GM19328 (cell line): ENCODE results near the gene GYG1.
"Not testable (repeated sequence)": the region's sequence is repeated elsewhere in the genome, so short reads cannot be mapped to it uniquely, and the experiment has no call there.

Experiments used
- ATAC-seq: cut with Tn5 transposase; IDR thresholded peaks from one replicate; pipeline ENCODE4 v1.9.1; 2021; ENCODE audit warnings: mild to moderate bottlenecking, moderate library complexity; ENCODE audit not compliant: unreplicated experiment

GYG1 gene

GRCh38 chr3:148981273-148981672, 10.1 kb upstream of the GYG1 start:
- ATAC-seq: no peak

- not testable (repeated sequence) for ATAC-seq
Observed at GRCh38 chr3:148987551-148987950, 3.8 kb upstream of the GYG1 start.

GRCh38 chr3:148990236-148990635, 1.1 kb upstream of the GYG1 start:
- no peak for ATAC-seq

- peak; percentile 24 for ATAC-seq
Observed at GRCh38 chr3:148992027-148992634, 791 bp downstream of the GYG1 start.

- no peak for ATAC-seq
Observed at GRCh38 chr3:148992635-148993255, 1.4 kb downstream of the GYG1 start.

GRCh38 chr3:148997623-148998022, 6.3 kb downstream of the GYG1 start:
- ATAC-seq: no peak

- no peak for ATAC-seq
Observed at GRCh38 chr3:148998297-148998696, 7.0 kb downstream of the GYG1 start.

- peak; percentile 39 for ATAC-seq
Observed at GRCh38 chr3:148998715-148999423, 7.5 kb downstream of the GYG1 start.

- ATAC-seq: no peak
Observed at GRCh38 chr3:148999806-149000205, 8.5 kb downstream of the GYG1 start.

GRCh38 chr3:149000206-149000745, 8.9 kb downstream of the GYG1 start:
- ATAC-seq: no peak

- no peak for ATAC-seq
Observed at GRCh38 chr3:149001727-149002126, 10.4 kb downstream of the GYG1 start.

GRCh38 chr3:149003653-149004305, 12.4 kb downstream of the GYG1 start:
- ATAC-seq: peak; percentile 70

- ATAC-seq: no peak
Observed at GRCh38 chr3:149004622-149005021, 13.3 kb downstream of the GYG1 start.

- ATAC-seq: no peak
Observed at GRCh38 chr3:149005416-149005815, 14.1 kb downstream of the GYG1 start.

- no peak for ATAC-seq
Observed at GRCh38 chr3:149007567-149008257, 16.4 kb downstream of the GYG1 start.

GRCh38 chr3:149009732-149010131, 18.4 kb downstream of the GYG1 start:
- no peak for ATAC-seq

- no peak for ATAC-seq
Observed at GRCh38 chr3:149010504-149010951, 19.2 kb downstream of the GYG1 start.

GRCh38 chr3:149010966-149011365, 19.6 kb downstream of the GYG1 start:
- no peak for ATAC-seq

GRCh38 chr3:149011676-149012075, 20.3 kb downstream of the GYG1 start:
- no peak for ATAC-seq

GRCh38 chr3:149013726-149014125, 22.4 kb downstream of the GYG1 start:
- no peak for ATAC-seq

- no peak for ATAC-seq
Observed at GRCh38 chr3:149015393-149015792, 24.1 kb downstream of the GYG1 start.
